Midbrain (tissue), 1 donor: ENCODE measurements around the gene LCT.
"Not testable (repeated sequence)": the region's sequence is repeated elsewhere in the genome, so short reads cannot be mapped to it uniquely, and the experiment has no call there.

Experiments used
- DNase-seq: peaks from one replicate; lab custom pipeline; 2025; lab: John Stamatoyannopoulos, UW

LCT gene

GRCh38 chr2:135831180-135831812 lies 5.7 kb downstream of the LCT start:
- no peak for DNase-seq

- DNase-seq: no peak
Observed at GRCh38 chr2:135829378-135830135, 7.4 kb downstream of the LCT start.

- no peak for DNase-seq
Observed at GRCh38 chr2:135826544-135826943, 10.4 kb downstream of the LCT start.

GRCh38 chr2:135825550-135826176 lies 11.3 kb downstream of the LCT start:
- no peak for DNase-seq

GRCh38 chr2:135825131-135825530 lies 11.9 kb downstream of the LCT start:
- DNase-seq: no peak

- DNase-seq: no peak
Observed at GRCh38 chr2:135822855-135823254, 14.1 kb downstream of the LCT start.

GRCh38 chr2:135821190-135821589 lies 15.8 kb downstream of the LCT start:
- DNase-seq: no peak

GRCh38 chr2:135820003-135820618 lies 16.9 kb downstream of the LCT start:
- no peak for DNase-seq

- no peak for DNase-seq
Observed at GRCh38 chr2:135818937-135819610, 17.9 kb downstream of the LCT start.

GRCh38 chr2:135817951-135818350 lies 19.0 kb downstream of the LCT start:
- DNase-seq: no peak

- DNase-seq: no peak
Observed at GRCh38 chr2:135817466-135817865, 19.5 kb downstream of the LCT start.

- DNase-seq: no peak
Observed at GRCh38 chr2:135815269-135815668, 21.7 kb downstream of the LCT start.

GRCh38 chr2:135812907-135813511 lies 24.0 kb downstream of the LCT start:
- no peak for DNase-seq

- not testable (repeated sequence) for DNase-seq
Observed at GRCh38 chr2:135807874-135808273, 29.1 kb downstream of the LCT start.

- DNase-seq: no peak
Observed at GRCh38 chr2:135803278-135803677, 33.7 kb downstream of the LCT start.

- no peak for DNase-seq
Observed at GRCh38 chr2:135802350-135802749, 34.6 kb downstream of the LCT start.

- no peak for DNase-seq
Observed at GRCh38 chr2:135800513-135801460, 36.2 kb downstream of the LCT start.

GRCh38 chr2:135799738-135800137 lies 37.2 kb downstream of the LCT start:
- DNase-seq: no peak

- no peak for DNase-seq
Observed at GRCh38 chr2:135798762-135799161, 38.2 kb downstream of the LCT start.

GRCh38 chr2:135798275-135798705 lies 38.7 kb downstream of the LCT start:
- no peak for DNase-seq
